Measurements from ENCODE around the gene MAT1A.
"Not testable (repeated sequence)": the region's sequence is repeated elsewhere in the genome, so short reads cannot be mapped to it uniquely, and the experiment has no call there.

GRCh38 chr10:80247611-80248010 lies 41.8 kb downstream of the MAT1A start:
- TF ChIP-seq CTCF (IDR thresholded peaks at IDR 0.05 in 8 of 11, conservative IDR thresholded peaks at IDR 0.05 in 3 of 11); POLR2A (IDR thresholded peaks at IDR 0.05): not testable (repeated sequence)
